Stomach (tissue), 9 donors: Measurements from ENCODE around the gene DOCK4. TPM values are rescaled to one million over a fixed set of nuclear protein-coding genes. Genes with fewer than 3 reads are reported as not detected.

Experiments used
- DNase-seq, 2 donors: peaks; one replicate each; pipeline versions ENCODE4 v3.0.0 to v3.0.0-alpha.2; 2013 to 2019
- H3K27ac ChIP-seq, 5 donors: fragments of 200-600 bp in 4 of 5; sonication (generic) in 4 of 5; one replicate each; pipeline ENCODE4 v1.5.1; 2013 to 2019; ENCODE audit warnings: mild to moderate bottlenecking in 1 of 5, moderate library complexity in 1 of 5
- H3K27me3 ChIP-seq, 3 donors: fragments of 200-600 bp; sonication (generic); one replicate each; pipeline ENCODE4 v1.5.1; 2017 to 2019; ENCODE audit warnings: mixed run types in 1 of 3
- H3K36me3 ChIP-seq, 4 donors: fragments of 200-600 bp; sonication (generic); 1 replicate in 3 of 4; 2 replicates in 1 of 4; pipeline ENCODE4 v1.5.1; 2016 to 2019
- H3K4me1 ChIP-seq, 4 donors: fragments of 200-600 bp; sonication (generic); one replicate each; pipeline ENCODE4 v1.5.1; 2016 to 2019
- H3K4me3 ChIP-seq, 4 donors: fragments of 200-600 bp; sonication (generic) in 3 of 4; one replicate each; pipeline ENCODE4 v1.5.1; 2016 to 2019; ENCODE audit warnings: mild to moderate bottlenecking in 1 of 4
- H3K9me3 ChIP-seq, 4 donors: fragments of 200-600 bp; sonication (generic); one replicate each; pipeline ENCODE4 v1.5.1; 2016 to 2019
- EP300 ChIP-seq: sonication (generic); formaldehyde crosslinking; IDR thresholded peaks from one replicate; pipeline ENCODE4 v1.6.1; 2017; ENCODE audit warnings: antibody characterized with exemption
- POLR2A ChIP-seq, 4 donors: fragments of 450-650 bp; IDR thresholded peaks; one replicate each; pipeline ENCODE4 v1.6.1; 2016; ENCODE audit warnings: antibody characterized with exemption in 4 of 4, control low read depth in 2 of 4, mild to moderate bottlenecking in 1 of 4, moderate library complexity in 1 of 4
- POLR2AphosphoS5 ChIP-seq, 3 donors: sonication (generic); formaldehyde crosslinking; IDR thresholded peaks; one replicate each; pipeline ENCODE4 v1.6.1; 2016; ENCODE audit warnings: antibody characterized with exemption in 3 of 3
- WGBS, 5 donors: extraction: QIAGEN DNeasy Blood & Tissue Kit in 3 of 5; methylation state at CpG; one replicate each; pipeline versions ENCODE4 v1.1.5 to v1.1.7; 2013 to 2018; 5-methylcytosine and 5-hydroxymethylcytosine counted together
- intact Hi-C: fragments of 100-400 bp; cut with DNase I; formaldehyde crosslinking; loops from one replicate; pipeline ENCODE4 v1.15.1; 2023; ENCODE audit warnings: low total_unique reads
- polyA plus RNA-seq, 3 donors: library from polyadenylated mRNA; stranded (reverse); fragments of 200-250 nt; gene quantifications; one replicate each; pipeline ENCODE4 v1.2.3, GENCODE V29; 2013
- total RNA-seq, 5 donors: library from RNA; depleted of rRNA; stranded (reverse); fragments of >200 nt; gene quantifications; one replicate each; pipeline versions ENCODE4 v1.1.0 to v1.2.3, GENCODE V29; 2014 to 2016
- TF ChIP-seq, protein P1 (sequence below), 7 experiments: fragments of 450-650 bp in 4 of 7; fragments of 200-600 bp in 3 of 7; sonication (generic) in 3 of 7; IDR thresholded peaks; one replicate each; pipeline ENCODE4 v1.5.1; 2016 to 2019; ENCODE audit warnings: antibody characterized with exemption in 7 of 7, control low read depth in 2 of 7, mild to moderate bottlenecking in 1 of 7
- donor health status: healthy with polysubstance abuse.
- donor health status: Bipolar disorder and iron deficiency.
- donor health status: healthy.

Gene DOCK4
- total and polyA plus RNA-seq, 8 donors: 1.1 to 54.9 (median 16.4) TPM

GRCh38 chr7:111697771-111698170 lies 508.4 kb downstream of the DOCK4 start:
- Histone ChIP-seq H3K4me1 (no peaks in the 10 kb centered on the region), H3K27ac (no peak overlapping the region), H3K36me3 (no peaks in the 10 kb centered on the region), H3K27me3 (no peaks in the 10 kb centered on the region), H3K4me3 (no peak overlapping the region), H3K9me3 (no peaks in the 10 kb centered on the region)
- intact Hi-C loops: no loop called here
- WGBS, 5 donors: 54 to 70% (median 56%) methylated on average over 1 of the region's 1 CpG
- TF ChIP-seq POLR2AphosphoS5 (IDR thresholded peaks at IDR 0.05): no peak
- no peak for TF ChIP-seq EP300
- no peak for DNase-seq

DNA sequence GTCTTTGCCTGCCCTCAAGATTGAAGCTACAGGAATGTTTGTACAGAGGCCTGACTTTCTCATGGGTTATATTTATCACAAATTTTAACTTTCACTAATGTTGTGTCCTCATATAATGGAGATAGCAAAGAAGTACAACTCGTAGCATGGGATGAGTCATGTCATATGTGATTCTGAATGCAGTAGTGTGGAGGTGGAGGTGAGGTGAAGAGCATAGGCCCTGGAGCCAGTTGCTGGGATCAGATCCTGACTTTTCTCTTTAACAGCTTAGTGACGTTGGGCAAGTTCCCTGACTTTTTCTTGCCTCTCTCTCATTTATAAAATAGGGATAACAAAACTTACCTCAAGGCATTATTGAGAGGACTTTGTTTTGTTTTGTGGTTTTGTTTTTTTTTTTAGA lies 511.8 kb downstream of the DOCK4 start:
- intact Hi-C loops: no loop called here
- Histone ChIP-seq H3K27me3 (no peaks in the 10 kb centered on the region), H3K4me1 (no peaks in the 10 kb centered on the region), H3K36me3 (no peaks in the 10 kb centered on the region), H3K27ac (no peak overlapping the region), H3K9me3 (no peaks in the 10 kb centered on the region), H3K4me3 (no peak overlapping the region)
- no peak for DNase-seq
- TF ChIP-seq, protein P1, sequence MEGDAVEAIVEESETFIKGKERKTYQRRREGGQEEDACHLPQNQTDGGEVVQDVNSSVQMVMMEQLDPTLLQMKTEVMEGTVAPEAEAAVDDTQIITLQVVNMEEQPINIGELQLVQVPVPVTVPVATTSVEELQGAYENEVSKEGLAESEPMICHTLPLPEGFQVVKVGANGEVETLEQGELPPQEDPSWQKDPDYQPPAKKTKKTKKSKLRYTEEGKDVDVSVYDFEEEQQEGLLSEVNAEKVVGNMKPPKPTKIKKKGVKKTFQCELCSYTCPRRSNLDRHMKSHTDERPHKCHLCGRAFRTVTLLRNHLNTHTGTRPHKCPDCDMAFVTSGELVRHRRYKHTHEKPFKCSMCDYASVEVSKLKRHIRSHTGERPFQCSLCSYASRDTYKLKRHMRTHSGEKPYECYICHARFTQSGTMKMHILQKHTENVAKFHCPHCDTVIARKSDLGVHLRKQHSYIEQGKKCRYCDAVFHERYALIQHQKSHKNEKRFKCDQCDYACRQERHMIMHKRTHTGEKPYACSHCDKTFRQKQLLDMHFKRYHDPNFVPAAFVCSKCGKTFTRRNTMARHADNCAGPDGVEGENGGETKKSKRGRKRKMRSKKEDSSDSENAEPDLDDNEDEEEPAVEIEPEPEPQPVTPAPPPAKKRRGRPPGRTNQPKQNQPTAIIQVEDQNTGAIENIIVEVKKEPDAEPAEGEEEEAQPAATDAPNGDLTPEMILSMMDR (IDR thresholded peaks at IDR 0.05): no peak
- no peak for TF ChIP-seq POLR2AphosphoS5 (IDR thresholded peaks at IDR 0.05)
- no peak for TF ChIP-seq EP300
- no peak for TF ChIP-seq POLR2A (IDR thresholded peaks at IDR 0.05)
- 65 to 78% (median 75%) methylated on average over 2 of the region's 2 CpGs for WGBS, 5 donors

GRCh38 chr7:111690364-111691111 lies 515.7 kb downstream of the DOCK4 start:
- H3K4me3 ChIP-seq: no peak overlapping the region
- no peak for DNase-seq
- WGBS, 5 donors: 64 to 73% (median 67%) methylated on average over 7 of the region's 7 CpGs
- no peaks in the 10 kb centered on the region for H3K9me3 ChIP-seq
- no peaks in the 10 kb centered on the region for H3K4me1 ChIP-seq
- H3K36me3 ChIP-seq: no peaks in the 10 kb centered on the region
- intact Hi-C loops: no loop called here
- H3K27ac ChIP-seq: no peak overlapping the region
- no peaks in the 10 kb centered on the region for H3K27me3 ChIP-seq
- no peak for TF ChIP-seq EP300
- TF ChIP-seq, protein P1 (IDR thresholded peaks at IDR 0.05): no peak
- TF ChIP-seq POLR2AphosphoS5 (IDR thresholded peaks at IDR 0.05): no peak
- no peak for TF ChIP-seq POLR2A (IDR thresholded peaks at IDR 0.05)

DNA sequence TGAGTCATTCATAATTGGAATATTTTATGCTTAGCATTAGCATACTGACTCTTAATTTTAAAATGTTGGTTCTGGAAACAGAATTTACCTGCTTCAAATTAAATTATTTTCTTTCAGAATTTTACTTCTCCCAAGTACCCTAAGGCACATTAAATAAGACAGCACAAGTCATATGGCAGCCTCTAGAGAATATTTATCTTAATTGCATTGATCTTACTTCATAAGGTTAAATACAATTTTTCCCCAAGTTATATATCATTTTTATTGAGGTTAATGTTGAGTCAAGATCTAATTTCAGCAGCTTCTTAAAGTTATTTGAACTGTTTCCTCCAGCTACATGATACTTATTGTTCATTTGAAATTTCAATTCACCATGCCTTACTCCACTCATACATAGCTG lies 520.9 kb downstream of the DOCK4 start:
- Histone ChIP-seq H3K27me3 (no peaks in the 10 kb centered on the region), H3K36me3 (no peaks in the 10 kb centered on the region), H3K4me3 (no peak overlapping the region), H3K27ac (no peak overlapping the region), H3K4me1 (no peaks in the 10 kb centered on the region), H3K9me3 (no peaks in the 10 kb centered on the region)
- DNase-seq: no peak
- intact Hi-C loops: no loop called here
- no peak for TF ChIP-seq POLR2AphosphoS5 (IDR thresholded peaks at IDR 0.05)

GRCh38 chr7:111682588-111683340 lies 523.4 kb downstream of the DOCK4 start:
- no peaks in the 10 kb centered on the region for H3K9me3 ChIP-seq
- no peaks in the 10 kb centered on the region for H3K4me1 ChIP-seq
- TF ChIP-seq, protein P1 (IDR thresholded peaks at IDR 0.05): no peak
- no peak for TF ChIP-seq EP300
- TF ChIP-seq POLR2AphosphoS5 (IDR thresholded peaks at IDR 0.05): no peak
- TF ChIP-seq POLR2A (IDR thresholded peaks at IDR 0.05): no peak
- 75 to 89% (median 86%) methylated on average over 8 of the region's 8 CpGs for WGBS, 5 donors
- no peak for DNase-seq
- intact Hi-C loops: no loop called here
- H3K36me3 ChIP-seq: no peaks in the 10 kb centered on the region
- no peak overlapping the region for H3K27ac ChIP-seq
- no peak overlapping the region for H3K4me3 ChIP-seq
- no peaks in the 10 kb centered on the region for H3K27me3 ChIP-seq
